Umbilical cord (tissue), 2 donors: ENCODE data around the gene MIB1. TPM values are rescaled to one million over a fixed set of nuclear protein-coding genes. Genes with fewer than 3 reads are reported as not detected.
A peak's percentile ranks its signal among the peaks of the same experiment; 100 is the strongest.
"Not testable (repeated sequence)": the region's sequence is repeated elsewhere in the genome, so short reads cannot be mapped to it uniquely, and the experiment has no call there.

Experiments used
- DNase-seq: peaks from one replicate; pipeline ENCODE4 v3.0.0-alpha.2; 2015; ENCODE audit warnings: low spot score
- total RNA-seq: library from RNA; depleted of rRNA; stranded (reverse); fragments of >200 nt; gene quantifications from one replicate; pipeline ENCODE4 v1.2.3, GENCODE V29; 2014; ENCODE audit warnings: low replicate concordance; ENCODE audit not compliant: insufficient read depth

MIB1 gene
- total RNA-seq, 1 donor from 2014 or later, result 53.0 TPM

GRCh38 chr18:21743166-21743832, 2.7 kb downstream of the MIB1 start:
- DNase-seq, result no peak

DNA sequence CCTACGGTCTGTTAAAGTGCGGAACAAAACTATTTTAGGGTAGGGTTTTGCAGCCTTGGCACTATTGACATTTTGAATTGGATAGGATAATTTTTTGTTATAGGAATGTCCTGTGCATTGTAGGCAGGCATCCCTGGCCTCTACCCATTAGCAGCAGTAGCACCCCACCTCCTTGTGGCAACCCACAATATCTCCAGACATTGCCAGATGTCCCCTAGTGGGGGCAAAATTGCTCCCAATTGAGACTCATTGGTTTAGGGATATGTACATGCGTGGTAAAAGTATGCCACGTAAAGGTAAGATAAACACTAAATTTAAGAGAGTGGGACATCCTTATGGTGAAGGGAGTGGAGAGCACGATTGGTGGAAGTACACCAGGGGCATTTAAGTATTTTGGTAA, 4.6 kb downstream of the MIB1 start:
- DNase-seq, result no peak

DNA sequence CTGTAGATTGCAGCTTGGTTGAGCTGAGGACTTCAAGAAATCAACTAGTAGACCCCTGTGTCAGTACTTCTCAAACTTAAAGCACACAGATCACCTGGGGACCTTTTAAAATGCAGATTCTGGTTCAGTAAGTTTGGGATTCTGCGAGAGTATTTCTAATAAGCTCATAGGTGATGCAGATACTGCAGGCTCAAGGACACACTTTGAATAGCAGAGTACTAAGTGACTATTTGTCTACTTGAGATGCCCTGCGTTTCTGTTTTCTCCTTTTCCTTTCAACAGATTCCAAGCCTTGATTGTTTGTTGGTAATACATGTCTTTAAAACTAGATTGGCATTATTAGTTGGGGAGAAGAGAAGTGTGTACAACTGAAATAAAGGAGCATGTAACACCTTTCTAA, 6.7 kb downstream of the MIB1 start:
- DNase-seq, result no peak

GRCh38 chr18:21747764-21748693, 7.4 kb downstream of the MIB1 start:
- DNase-seq, result no peak

GRCh38 chr18:21757833-21758232, 17.2 kb downstream of the MIB1 start:
- DNase-seq, result no peak

DNA sequence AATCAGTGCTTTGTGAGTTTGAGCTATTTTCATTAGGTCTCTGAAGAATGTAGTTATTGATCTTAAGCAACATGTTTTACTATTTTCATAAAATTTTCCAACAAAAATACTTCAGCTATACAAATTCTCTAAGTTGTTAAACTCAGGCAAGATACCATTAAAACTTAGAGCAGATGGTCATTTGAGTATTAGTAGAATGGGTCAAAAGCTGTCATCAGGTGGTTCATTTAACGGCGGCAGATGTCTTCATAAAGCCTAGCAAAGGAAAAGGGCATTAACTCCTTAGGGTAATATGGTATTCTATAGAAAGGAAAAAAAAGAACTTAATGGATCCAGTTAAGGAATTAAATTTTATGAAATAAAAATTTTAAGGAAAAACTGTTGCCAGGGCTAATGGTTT, 19.2 kb downstream of the MIB1 start:
- DNase-seq, result no peak

- no peak for DNase-seq
These were observed 19.7 kb downstream of the MIB1 start for GRCh38 chr18:21760321-21760720.

DNA sequence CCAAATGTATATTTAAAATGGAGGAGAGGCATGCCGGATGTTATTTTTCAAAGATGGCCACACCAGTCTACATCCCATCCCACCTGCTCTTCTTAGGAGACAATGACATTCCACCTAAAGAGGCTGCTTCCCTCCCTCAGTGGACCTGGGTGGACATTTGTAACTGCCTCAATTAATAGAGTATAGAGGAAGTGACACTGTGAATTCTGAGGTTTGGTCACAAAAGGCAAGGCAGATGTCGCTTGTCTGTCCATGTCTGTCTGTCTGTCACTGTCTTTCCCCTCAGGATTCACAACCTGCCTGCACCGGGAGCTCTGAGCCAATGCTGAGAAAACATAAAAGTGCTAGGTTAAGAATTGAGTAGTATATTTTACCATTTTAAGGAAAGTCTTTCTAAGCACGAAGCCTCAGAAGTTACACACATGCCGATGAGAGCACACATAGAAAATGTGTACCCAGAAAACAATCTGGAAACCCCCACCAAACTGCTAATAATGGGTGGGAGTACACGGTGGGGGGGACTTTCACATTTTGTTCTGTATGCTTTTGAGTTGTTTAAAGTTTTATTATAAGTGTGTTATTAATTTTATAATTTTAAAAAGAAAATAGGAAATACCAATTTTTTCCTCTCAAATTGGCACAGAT, 21.0 kb downstream of the MIB1 start:
- DNase-seq, result no peak

DNA sequence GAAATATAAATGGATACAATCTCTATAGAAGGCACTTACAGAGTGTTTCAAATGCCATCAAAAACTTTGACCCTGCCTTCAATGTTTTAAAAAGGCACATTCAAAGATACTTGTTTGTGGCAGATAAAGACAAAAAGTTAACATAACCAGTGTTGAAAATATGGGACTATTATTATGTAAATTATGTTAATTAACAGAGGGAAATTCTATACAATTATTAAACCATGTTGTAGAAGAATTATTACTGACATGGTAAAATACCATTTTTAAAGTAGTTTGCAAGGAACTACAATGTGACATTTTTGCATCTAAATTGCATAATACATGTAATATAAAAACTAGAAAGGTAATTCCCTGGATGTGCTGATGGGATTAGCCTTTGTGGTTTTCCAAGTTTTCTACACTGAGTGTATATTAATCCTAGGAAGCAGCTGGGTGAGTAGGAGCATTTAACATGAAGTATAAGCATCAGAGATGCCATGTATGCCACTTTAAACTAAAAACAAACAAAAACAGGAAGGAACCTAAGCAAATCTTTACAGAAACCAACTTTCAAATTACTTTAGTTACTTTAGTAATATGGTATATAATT, 21.7 kb downstream of the MIB1 start:
- no peak for DNase-seq

DNA sequence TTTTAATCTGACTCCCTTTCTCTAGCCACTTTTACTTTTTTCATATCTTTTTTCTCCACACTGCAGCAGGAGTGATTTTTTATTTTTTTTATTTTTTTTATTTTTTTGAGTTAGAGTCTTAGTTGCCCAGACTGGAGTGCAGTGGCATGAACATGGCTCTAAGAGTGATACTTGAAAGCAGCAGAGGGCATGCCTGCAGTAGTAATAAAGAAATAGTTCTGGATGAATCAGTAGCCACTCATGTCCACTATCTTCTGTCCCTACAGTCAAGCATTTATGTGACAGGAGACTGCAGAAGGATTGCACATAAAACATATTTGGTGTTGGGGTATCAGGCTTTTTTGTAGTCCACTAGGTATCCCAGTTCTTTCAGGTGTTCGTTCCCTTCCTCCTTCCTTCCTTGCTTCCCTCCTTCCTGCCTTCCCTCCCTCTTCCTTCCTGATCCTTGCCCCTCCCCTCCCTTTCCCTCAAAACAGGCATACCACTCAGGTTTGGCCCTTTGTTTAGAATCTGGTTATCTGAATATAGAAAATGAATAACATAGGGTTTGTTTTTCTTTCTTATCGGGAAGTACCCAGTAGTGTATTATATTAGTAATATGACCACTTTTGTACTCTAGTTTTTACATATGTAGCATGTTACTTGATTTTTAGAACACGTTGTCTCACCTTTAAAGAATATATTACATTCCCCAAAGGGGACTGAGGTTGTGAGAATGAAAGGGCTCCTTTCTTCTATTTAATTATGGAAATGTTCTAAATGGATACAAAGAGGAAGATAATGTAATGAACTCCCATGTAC, 23.5 kb downstream of the MIB1 start:
- no peak for DNase-seq

DNA sequence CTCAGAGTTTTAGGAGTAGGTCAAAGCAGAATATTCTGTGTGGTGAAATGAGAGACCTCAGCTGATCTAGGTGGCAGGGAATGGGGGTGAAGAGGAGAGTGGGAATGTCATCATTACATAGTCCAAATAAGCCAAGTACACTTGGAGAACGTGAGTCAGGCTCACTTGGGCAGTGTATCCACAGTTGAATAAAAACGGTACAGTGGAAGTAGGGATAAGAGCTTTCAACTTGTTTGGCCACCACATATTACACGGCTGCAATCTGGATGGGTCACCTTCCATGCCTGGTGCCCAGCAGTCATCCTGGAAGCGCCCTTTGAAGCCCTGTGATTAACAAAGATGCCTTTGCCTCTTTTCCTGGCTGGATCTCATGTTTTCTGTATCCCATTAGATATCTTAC, 28.6 kb downstream of the MIB1 start:
- no peak for DNase-seq

DNA sequence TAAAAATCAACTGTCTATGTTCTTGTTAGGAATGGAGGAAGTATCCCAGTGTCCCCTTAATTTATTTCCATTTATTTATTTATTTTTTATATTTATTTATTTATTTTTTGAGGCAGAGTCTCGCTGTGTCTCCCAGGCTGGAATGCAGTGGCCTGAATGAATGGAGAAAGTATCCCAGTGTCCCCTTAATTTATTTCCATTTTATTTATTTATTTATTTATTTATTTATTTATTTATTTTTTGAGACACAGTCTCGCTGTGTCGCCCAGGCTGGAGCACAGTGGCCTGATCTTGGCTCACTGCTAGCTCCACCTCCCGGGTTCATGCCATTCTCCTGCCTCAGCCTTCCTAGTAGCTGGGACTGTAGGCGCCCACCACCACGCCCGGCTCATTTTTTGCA, 34.1 kb downstream of the MIB1 start:
- no peak for DNase-seq

- no peak for DNase-seq
These were observed 37.2 kb downstream of the MIB1 start for GRCh38 chr18:21777814-21778213.

- DNase-seq, result no peak
These were observed 45.9 kb downstream of the MIB1 start for GRCh38 chr18:21786526-21786925.

DNA sequence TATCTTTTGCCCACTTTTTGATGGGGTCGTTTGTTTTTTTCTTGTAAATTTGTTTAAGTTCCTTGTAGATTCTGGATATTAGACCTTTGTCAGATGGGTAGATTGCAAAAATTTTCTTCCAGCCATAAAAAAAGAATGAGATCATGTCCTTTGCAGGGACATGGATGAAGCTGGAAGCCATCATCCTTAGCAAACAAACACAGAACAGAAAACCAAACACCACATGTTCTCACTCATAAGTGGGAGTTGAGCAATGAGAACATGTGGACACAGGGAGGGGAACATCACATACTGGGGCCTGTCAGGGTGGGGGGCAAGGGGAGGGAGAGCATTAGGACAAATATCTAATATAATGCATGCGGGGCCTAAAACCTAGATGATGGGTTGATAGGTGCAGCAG, 55.5 kb downstream of the MIB1 start:
- DNase-seq, result not testable (repeated sequence)

GRCh38 chr18:21798126-21798525, 57.5 kb downstream of the MIB1 start:
- DNase-seq, result no peak

DNA sequence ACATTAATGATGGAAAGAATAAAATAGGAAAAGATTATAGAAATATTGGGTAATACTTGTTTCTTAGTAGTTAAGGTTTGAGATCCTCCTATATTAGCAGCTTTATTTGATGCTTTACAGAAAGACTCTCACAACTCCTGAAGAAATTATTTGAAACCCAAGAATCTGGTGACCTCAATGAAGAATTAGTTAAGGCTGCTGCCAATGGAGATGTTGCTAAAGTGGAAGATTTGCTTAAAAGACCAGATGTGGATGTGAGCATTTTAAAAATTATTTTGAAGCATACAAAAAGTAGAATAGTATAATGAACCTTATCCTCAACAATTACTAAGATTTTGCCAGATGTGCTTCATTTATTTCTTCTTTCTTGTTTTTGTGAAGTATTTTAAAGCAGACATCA, 59.1 kb downstream of the MIB1 start:
- DNase-seq, result peak; percentile 44

GRCh38 chr18:21803495-21803894, 62.9 kb downstream of the MIB1 start:
- DNase-seq, result no peak

- DNase-seq, result no peak
These were observed 65.3 kb downstream of the MIB1 start for GRCh38 chr18:21805771-21806366.

- DNase-seq, result no peak
These were observed 67.6 kb downstream of the MIB1 start for GRCh38 chr18:21808185-21808584.

DNA sequence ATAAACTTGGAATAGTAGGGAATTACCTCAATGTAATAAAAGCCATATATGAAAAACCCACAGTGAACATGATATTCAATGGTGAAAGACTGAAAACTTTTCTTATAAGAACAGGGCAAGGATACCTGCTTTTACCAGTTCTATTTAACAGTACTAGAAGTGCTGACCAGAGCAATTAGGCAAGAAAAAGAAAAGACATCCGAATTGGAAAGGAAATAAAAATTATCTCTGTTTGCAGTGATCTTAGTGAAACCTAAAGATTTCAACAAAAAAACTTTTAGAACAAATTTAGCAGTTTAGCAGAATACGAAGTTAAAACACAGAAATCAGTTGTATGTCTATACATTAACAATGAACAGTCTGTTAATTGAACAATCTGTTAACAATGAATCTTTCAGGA, 69.1 kb downstream of the MIB1 start:
- no peak for DNase-seq
